Measurements from ENCODE around the gene AMIGO2. TPM values are rescaled to one million over a fixed set of nuclear protein-coding genes. Genes with fewer than 3 reads are reported as not detected.

The AMIGO2 gene
- total RNA-seq, 1 experiment from 2014 or later, result 0.96 TPM

GRCh38 chr12:47094804-47095203 is 15.0 kb upstream of the AMIGO2 start:
- BruUV-seq (replicated peaks), result no TSS peak
- ChIA-PET CTCF (interaction anchor here (0.7 kb wide), 1 partner anchor 609 kb away, joined by 4 read pairs; no protein-coding TSS in a partner anchor), RAD21 (ENCODE audit: low non-redundant PET in 1 of 2, low total read pairs in 2 of 2, uncharacterized antibody in 2 of 2, unreplicated experiment in 2 of 2) (interaction anchor here in 1 of 2 experiments (0.7 kb wide), 1 partner anchor 9 kb away, joined by 3 read pairs; no protein-coding TSS in a partner anchor), POLR2A (no interaction called here)
- intact Hi-C loops (cut with micrococcal nuclease), result no loop called here
- H3K36me3 ChIP-seq (ENCODE audit: control insufficient read depth in 1 of 2, insufficient read depth in 2 of 2, low read length in 2 of 2), result no peaks in the 10 kb centered on the region
- ATAC-seq (no peak), DNase-seq (ENCODE audit: low read depth, low spot score) (no peak)
- H3K9me3 ChIP-seq (ENCODE audit: control insufficient read depth in 1 of 2, insufficient read depth in 1 of 2, low read depth in 1 of 2, low read length in 2 of 2), result no peaks in the 10 kb centered on the region
- no peak overlapping the region for H3K27ac ChIP-seq (ENCODE audit: low read depth, low read length)
- TF ChIP-seq ZFX (IDR thresholded peaks at IDR 0.05) (no peak), EZH2 (IDR thresholded peaks at IDR 0.05) (no peak), RAD21 (IDR thresholded peaks at IDR 0.05; ENCODE audit: low read depth) (no peak)
- TF ChIP-seq, protein P1, sequence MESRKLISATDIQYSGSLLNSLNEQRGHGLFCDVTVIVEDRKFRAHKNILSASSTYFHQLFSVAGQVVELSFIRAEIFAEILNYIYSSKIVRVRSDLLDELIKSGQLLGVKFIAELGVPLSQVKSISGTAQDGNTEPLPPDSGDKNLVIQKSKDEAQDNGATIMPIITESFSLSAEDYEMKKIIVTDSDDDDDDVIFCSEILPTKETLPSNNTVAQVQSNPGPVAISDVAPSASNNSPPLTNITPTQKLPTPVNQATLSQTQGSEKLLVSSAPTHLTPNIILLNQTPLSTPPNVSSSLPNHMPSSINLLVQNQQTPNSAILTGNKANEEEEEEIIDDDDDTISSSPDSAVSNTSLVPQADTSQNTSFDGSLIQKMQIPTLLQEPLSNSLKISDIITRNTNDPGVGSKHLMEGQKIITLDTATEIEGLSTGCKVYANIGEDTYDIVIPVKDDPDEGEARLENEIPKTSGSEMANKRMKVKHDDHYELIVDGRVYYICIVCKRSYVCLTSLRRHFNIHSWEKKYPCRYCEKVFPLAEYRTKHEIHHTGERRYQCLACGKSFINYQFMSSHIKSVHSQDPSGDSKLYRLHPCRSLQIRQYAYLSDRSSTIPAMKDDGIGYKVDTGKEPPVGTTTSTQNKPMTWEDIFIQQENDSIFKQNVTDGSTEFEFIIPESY (IDR thresholded peaks at IDR 0.05; ENCODE audit: extremely low read depth, insufficient replicate concordance, low read length), result no peak
- TF ChIP-seq, protein P2, sequence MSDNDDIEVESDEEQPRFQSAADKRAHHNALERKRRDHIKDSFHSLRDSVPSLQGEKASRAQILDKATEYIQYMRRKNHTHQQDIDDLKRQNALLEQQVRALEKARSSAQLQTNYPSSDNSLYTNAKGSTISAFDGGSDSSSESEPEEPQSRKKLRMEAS (IDR thresholded peaks at IDR 0.05), result no peak
- H3K9me2 ChIP-seq (ENCODE audit: insufficient read depth), result no peaks in the 10 kb centered on the region
- H3K4me3 ChIP-seq (replicated peaks in 1 of 2; ENCODE audit: low read depth in 1 of 2, low read length in 2 of 2), result no peak overlapping the region
- H2AFZ ChIP-seq (ENCODE audit: low read depth, low read length, poor library complexity, severe bottlenecking), result no peak overlapping the region
- no peak overlapping the region for H3K4me2 ChIP-seq (ENCODE audit: low read length)
- no peaks in the 10 kb centered on the region for H3K27me3 ChIP-seq (ENCODE audit: insufficient read depth, low read length)
- H4K20me1 ChIP-seq (ENCODE audit: insufficient read depth), result no peaks in the 10 kb centered on the region
- no peaks in the 10 kb centered on the region for H3K4me1 ChIP-seq (ENCODE audit: control insufficient read depth in 1 of 2, insufficient read depth in 2 of 2, low read length in 2 of 2)
- H3K79me2 ChIP-seq (ENCODE audit: insufficient read depth, low read length), result no peaks in the 10 kb centered on the region
- H3K9ac ChIP-seq (ENCODE audit: low read length), result no peak overlapping the region

DNA sequence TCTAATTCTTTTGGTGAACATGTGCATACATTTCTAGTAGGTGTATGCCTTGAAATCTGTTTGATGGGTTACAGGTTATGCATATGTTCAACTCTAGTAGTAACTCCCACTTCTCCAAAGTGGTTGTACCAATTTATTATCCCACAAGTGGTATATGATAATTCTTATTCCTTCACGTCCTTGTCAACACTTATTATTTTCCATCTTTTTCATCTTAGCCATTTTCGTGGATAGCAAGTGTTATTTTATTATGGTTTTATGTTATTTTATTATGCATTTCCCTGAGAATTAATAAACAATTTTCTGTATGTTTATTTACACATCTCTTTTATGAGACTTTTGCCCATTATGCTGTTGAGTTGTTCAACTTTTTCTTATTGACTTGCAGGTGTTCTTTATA is 11.2 kb upstream of the AMIGO2 start:
- intact Hi-C loops (cut with micrococcal nuclease), result no loop called here
- Histone ChIP-seq H4K20me1 (ENCODE audit: insufficient read depth) (no peaks in the 10 kb centered on the region), H3K9me3 (ENCODE audit: control insufficient read depth in 1 of 2, insufficient read depth in 1 of 2, low read depth in 1 of 2, low read length in 2 of 2) (no peaks in the 10 kb centered on the region), H3K4me3 (replicated peaks in 1 of 2; ENCODE audit: low read depth in 1 of 2, low read length in 2 of 2) (no peak overlapping the region), H3K9ac (ENCODE audit: low read length) (no peak overlapping the region), H3K36me3 (ENCODE audit: control insufficient read depth in 1 of 2, insufficient read depth in 2 of 2, low read length in 2 of 2) (no peaks in the 10 kb centered on the region), H2AFZ (ENCODE audit: low read depth, low read length, poor library complexity, severe bottlenecking) (no peak overlapping the region), H3K27ac (ENCODE audit: low read depth, low read length) (no peak overlapping the region), H3K79me2 (ENCODE audit: insufficient read depth, low read length) (no peaks in the 10 kb centered on the region), H3K4me1 (ENCODE audit: control insufficient read depth in 1 of 2, insufficient read depth in 2 of 2, low read length in 2 of 2) (peaks cover 2 to 20% of the 10 kb centered on the region in 2 experiments), H3K27me3 (ENCODE audit: insufficient read depth, low read length) (no peaks in the 10 kb centered on the region), H3K4me2 (ENCODE audit: low read length) (no peak overlapping the region), H3K9me2 (ENCODE audit: insufficient read depth) (no peaks in the 10 kb centered on the region)
- ChIA-PET RAD21 (ENCODE audit: low non-redundant PET in 1 of 2, low total read pairs in 2 of 2, uncharacterized antibody in 2 of 2, unreplicated experiment in 2 of 2) (no interaction called here), CTCF (no interaction called here), POLR2A (no interaction called here)
- no TSS peak for BruUV-seq (replicated peaks)
- no peak for DNase-seq (ENCODE audit: low read depth, low spot score)
- no peak for ATAC-seq
- TF ChIP-seq CBX3 (IDR thresholded peaks at IDR 0.05; ENCODE audit: low read depth) (no peak), EGR1 (IDR thresholded peaks at IDR 0.05; ENCODE audit: low read depth) (no peak), FOSL1 (IDR thresholded peaks at IDR 0.05; ENCODE audit: low read depth) (no peak), POLR2AphosphoS5 (IDR thresholded peaks at IDR 0.05; ENCODE audit: low read depth, low read length) (no peak), CTCF (IDR thresholded peaks at IDR 0.05 in 2 of 3, conservative IDR thresholded peaks at IDR 0.05 in 1 of 3; ENCODE audit: borderline replicate concordance in 1 of 3, insufficient read depth in 1 of 3, low read depth in 2 of 3, low read length in 2 of 3) (no peak), SRF (IDR thresholded peaks at IDR 0.05; ENCODE audit: low read depth) (no peak), ATF3 (IDR thresholded peaks at IDR 0.05) (no peak), ELF1 (IDR thresholded peaks at IDR 0.05; ENCODE audit: borderline replicate concordance, low read depth) (no peak)
- TF ChIP-seq, protein P2 (IDR thresholded peaks at IDR 0.05), result no peak
- TF ChIP-seq, protein P1 (IDR thresholded peaks at IDR 0.05; ENCODE audit: extremely low read depth, insufficient replicate concordance, low read length), result no peak
